Left kidney (tissue), 2 donors: ENCODE data around the gene CCS. TPM values are rescaled to one million over a fixed set of nuclear protein-coding genes. Genes with fewer than 3 reads are reported as not detected.
A peak's percentile ranks its signal among the peaks of the same experiment; 100 is the strongest.
"Not testable (repeated sequence)": the region's sequence is repeated elsewhere in the genome, so short reads cannot be mapped to it uniquely, and the experiment has no call there.

ENCODE experiments used
- DNase-seq: peaks from one replicate; pipeline ENCODE4 v3.0.0-alpha.2; 2013
- polyA plus RNA-seq: library from polyadenylated mRNA; unstranded; fragments of 120-200 nt; gene quantifications from one replicate; pipeline ENCODE4 v1.2.1, GENCODE V29; 2013; ENCODE audit not compliant: insufficient read length

CCS gene
- polyA plus RNA-seq, 1 donor, result 54.0 TPM

- DNase-seq, result no peak
Observed at GRCh38 chr11:66624450-66624849, 31.5 kb downstream of the CCS start.

- DNase-seq, result no peak
Observed at GRCh38 chr11:66625041-66625751, 32.2 kb downstream of the CCS start.

- DNase-seq, result no peak
Observed at GRCh38 chr11:66625752-66626149, 32.8 kb downstream of the CCS start.

- DNase-seq, result no peak
Observed at GRCh38 chr11:66626382-66626781, 33.4 kb downstream of the CCS start.

GRCh38 chr11:66626926-66627325, 33.9 kb downstream of the CCS start:
- no peak for DNase-seq

- DNase-seq, result no peak
Observed at GRCh38 chr11:66628061-66628603, 35.1 kb downstream of the CCS start.

GRCh38 chr11:66629356-66629755, 36.4 kb downstream of the CCS start:
- DNase-seq, result no peak

- DNase-seq, result no peak
Observed at GRCh38 chr11:66631883-66632282, 38.9 kb downstream of the CCS start.

GRCh38 chr11:66632952-66633351, 40.0 kb downstream of the CCS start:
- no peak for DNase-seq

- DNase-seq, result no peak
Observed at GRCh38 chr11:66636411-66636810, 43.4 kb downstream of the CCS start.

- no peak for DNase-seq
Observed at GRCh38 chr11:66637557-66638176, 44.7 kb downstream of the CCS start.

GRCh38 chr11:66638177-66639065, 45.4 kb downstream of the CCS start, which contains the start of gene RBM4:
TSS of gene RBM4 (plus strand) at chr11:66638703. CDS start at chr11:66639712, 1,009 bp downstream.
- DNase-seq, result peak; percentile 100

GRCh38 chr11:66639066-66639813, 46.3 kb downstream of the CCS start:
- peak; percentile 36 for DNase-seq

- not testable (repeated sequence) for DNase-seq
Observed at GRCh38 chr11:66639814-66640340, 46.9 kb downstream of the CCS start.

GRCh38 chr11:66641834-66642233, 48.8 kb downstream of the CCS start:
- DNase-seq, result no peak

- DNase-seq, result no peak
Observed at GRCh38 chr11:66643745-66644437, 50.9 kb downstream of the CCS start.

GRCh38 chr11:66646828-66647227, 53.8 kb downstream of the CCS start:
- no peak for DNase-seq

GRCh38 chr11:66649903-66650302, 56.9 kb downstream of the CCS start:
- no peak for DNase-seq

GRCh38 chr11:66651016-66651415, 58.0 kb downstream of the CCS start:
- no peak for DNase-seq

GRCh38 chr11:66652651-66653050, 59.7 kb downstream of the CCS start:
- no peak for DNase-seq

- no peak for DNase-seq
Observed at GRCh38 chr11:66653123-66653522, 60.1 kb downstream of the CCS start.
